Suprapubic skin (tissue), 4 donors: Measurements from ENCODE around the gene TUBB2A. TPM values are rescaled to one million over a fixed set of nuclear protein-coding genes. Genes with fewer than 3 reads are reported as not detected.

ENCODE experiments used
- DNase-seq, 2 donors: peaks; one replicate each; pipeline ENCODE4 v3.0.0-alpha.2; 2019; ENCODE audit warnings: low spot score in 2 of 2
- H3K27ac ChIP-seq: fragments of 200-600 bp; sonication (generic); one replicate; pipeline ENCODE4 v1.5.1; 2019
- H3K27me3 ChIP-seq: fragments of 200-600 bp; sonication (generic); one replicate; pipeline ENCODE4 v1.5.1; 2019
- H3K36me3 ChIP-seq: fragments of 200-600 bp; sonication (generic); one replicate; pipeline ENCODE4 v1.5.1; 2019
- H3K4me1 ChIP-seq: fragments of 200-600 bp; sonication (generic); one replicate; pipeline ENCODE4 v1.5.1; 2019
- H3K4me3 ChIP-seq: fragments of 200-600 bp; sonication (generic); one replicate; pipeline ENCODE4 v1.5.1; 2019; ENCODE audit warnings: mild to moderate bottlenecking
- H3K9me3 ChIP-seq: fragments of 200-600 bp; sonication (generic); one replicate; pipeline ENCODE4 v1.5.1; 2019
- EP300 ChIP-seq: sonication (generic); formaldehyde crosslinking; IDR thresholded peaks from one replicate; pipeline ENCODE4 v1.6.1; 2017; ENCODE audit warnings: antibody characterized with exemption
- POLR2A ChIP-seq, 2 donors: fragments of 450-650 bp; IDR thresholded peaks; one replicate each; pipeline ENCODE4 v1.6.1; 2017; ENCODE audit warnings: antibody characterized with exemption in 2 of 2, mild to moderate bottlenecking in 2 of 2, moderate library complexity in 2 of 2
- POLR2AphosphoS5 ChIP-seq, 3 donors: sonication (generic); formaldehyde crosslinking; IDR thresholded peaks; one replicate each; pipeline ENCODE4 v1.6.1; 2017; ENCODE audit warnings: antibody characterized with exemption in 3 of 3
- WGBS: methylation state at CpG from one replicate; pipeline ENCODE4 v1.1.5; 2018; 5-methylcytosine and 5-hydroxymethylcytosine counted together
- total RNA-seq, 4 donors: library from RNA; depleted of rRNA; stranded (reverse); fragments of >200 nt; gene quantifications; one replicate each; pipeline ENCODE4 v1.1.0, GENCODE V29; 2016
- TF ChIP-seq, protein P1 (sequence below), 2 donors: fragments of 200-600 bp in 1 of 2; fragments of 450-650 bp in 1 of 2; sonication (generic) in 1 of 2; IDR thresholded peaks; one replicate each; pipeline ENCODE4 v1.5.1; 2016 to 2019; ENCODE audit warnings: antibody characterized with exemption in 2 of 2, mild to moderate bottlenecking in 1 of 2, moderate library complexity in 1 of 2

The TUBB2A gene
- total RNA-seq, 4 donors from 2014 or later, result 121 to 338 (median 242) TPM

DNA sequence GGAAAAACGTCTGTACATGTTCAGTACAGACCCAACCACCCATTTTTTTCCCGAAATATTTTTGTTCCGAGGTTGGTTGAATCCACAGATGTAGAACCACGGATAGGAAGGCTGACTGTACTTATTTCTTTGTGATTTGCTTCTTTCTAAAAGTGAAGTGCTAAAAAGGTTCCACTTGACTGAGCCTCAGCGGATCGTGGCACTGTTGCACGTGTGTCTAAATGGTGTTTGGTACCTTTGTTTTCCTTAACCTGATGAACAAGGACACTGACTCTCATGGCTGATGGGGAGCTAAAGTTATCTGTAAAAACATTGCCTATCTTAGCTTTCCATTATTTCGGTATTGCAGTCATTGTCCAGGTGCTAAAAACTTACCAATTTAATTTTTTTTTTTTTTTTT lies 32.7 kb downstream of the TUBB2A start:
- DNase-seq, result no peak
- H3K27ac ChIP-seq, result no peak overlapping the region
- H3K9me3 ChIP-seq, result no peaks in the 10 kb centered on the region
- 78% methylated on average over 8 of the region's 8 CpGs for WGBS
- TF ChIP-seq POLR2AphosphoS5 (IDR thresholded peaks at IDR 0.05) (no peak), POLR2A (IDR thresholded peaks at IDR 0.05) (no peak)
- peaks cover 3% of the 10 kb centered on the region for H3K4me1 ChIP-seq
- H3K27me3 ChIP-seq, result no peaks in the 10 kb centered on the region
- peaks cover 18% of the 10 kb centered on the region for H3K36me3 ChIP-seq
- no peak overlapping the region for H3K4me3 ChIP-seq

DNA sequence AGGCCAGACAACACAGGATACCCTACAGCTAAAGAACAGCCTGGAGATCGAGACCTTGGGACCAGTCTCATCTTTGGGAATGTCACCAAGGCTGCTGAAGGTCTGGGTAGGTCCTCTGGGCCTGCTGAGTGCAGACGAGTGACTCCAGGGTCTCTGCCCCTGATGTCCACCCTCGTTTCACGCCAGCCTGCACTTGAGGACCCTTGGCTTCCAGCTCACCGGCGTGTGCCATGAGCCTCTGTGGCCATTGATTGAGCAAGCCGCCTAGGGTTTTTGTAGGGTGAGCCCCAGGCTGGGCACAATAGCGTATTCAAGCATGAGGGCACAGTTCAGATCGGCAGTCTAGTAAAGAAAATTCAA lies 34.5 kb downstream of the TUBB2A start:
- no peaks in the 10 kb centered on the region for H3K27me3 ChIP-seq
- TF ChIP-seq EP300, result no peak
- TF ChIP-seq POLR2A (IDR thresholded peaks at IDR 0.05), result no peak
- no peak for TF ChIP-seq POLR2AphosphoS5 (IDR thresholded peaks at IDR 0.05)
- TF ChIP-seq, protein P1, sequence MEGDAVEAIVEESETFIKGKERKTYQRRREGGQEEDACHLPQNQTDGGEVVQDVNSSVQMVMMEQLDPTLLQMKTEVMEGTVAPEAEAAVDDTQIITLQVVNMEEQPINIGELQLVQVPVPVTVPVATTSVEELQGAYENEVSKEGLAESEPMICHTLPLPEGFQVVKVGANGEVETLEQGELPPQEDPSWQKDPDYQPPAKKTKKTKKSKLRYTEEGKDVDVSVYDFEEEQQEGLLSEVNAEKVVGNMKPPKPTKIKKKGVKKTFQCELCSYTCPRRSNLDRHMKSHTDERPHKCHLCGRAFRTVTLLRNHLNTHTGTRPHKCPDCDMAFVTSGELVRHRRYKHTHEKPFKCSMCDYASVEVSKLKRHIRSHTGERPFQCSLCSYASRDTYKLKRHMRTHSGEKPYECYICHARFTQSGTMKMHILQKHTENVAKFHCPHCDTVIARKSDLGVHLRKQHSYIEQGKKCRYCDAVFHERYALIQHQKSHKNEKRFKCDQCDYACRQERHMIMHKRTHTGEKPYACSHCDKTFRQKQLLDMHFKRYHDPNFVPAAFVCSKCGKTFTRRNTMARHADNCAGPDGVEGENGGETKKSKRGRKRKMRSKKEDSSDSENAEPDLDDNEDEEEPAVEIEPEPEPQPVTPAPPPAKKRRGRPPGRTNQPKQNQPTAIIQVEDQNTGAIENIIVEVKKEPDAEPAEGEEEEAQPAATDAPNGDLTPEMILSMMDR (IDR thresholded peaks at IDR 0.05), result no peak
- no peak overlapping the region for H3K27ac ChIP-seq
- H3K4me1 ChIP-seq, result peaks cover 13% of the 10 kb centered on the region
- peaks cover 1% of the 10 kb centered on the region for H3K36me3 ChIP-seq
- no peaks in the 10 kb centered on the region for H3K9me3 ChIP-seq
- WGBS, result 89% methylated on average over 9 of the region's 9 CpGs
- H3K4me3 ChIP-seq, result no peak overlapping the region
- DNase-seq, result no peak

DNA sequence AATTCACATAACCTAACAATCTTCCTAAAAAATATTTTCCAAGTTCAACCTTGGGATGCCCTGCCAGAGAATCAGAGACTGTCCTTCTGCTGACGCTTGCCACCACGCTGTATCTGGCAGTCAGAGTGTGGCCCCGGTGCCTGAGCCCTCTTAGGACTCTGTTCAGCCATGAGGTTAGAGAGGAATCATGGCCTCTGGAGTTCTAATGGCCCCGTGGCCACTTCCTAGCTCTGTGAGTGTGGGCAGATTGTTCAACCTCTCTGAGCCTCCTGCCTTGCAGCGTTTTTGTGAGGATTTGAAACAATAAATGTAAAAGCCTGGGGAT lies 36.6 kb downstream of the TUBB2A start:
- Histone ChIP-seq H3K27ac (no peak overlapping the region), H3K4me3 (no peak overlapping the region), H3K4me1 (peaks cover 21% of the 10 kb centered on the region), H3K27me3 (no peaks in the 10 kb centered on the region), H3K36me3 (no peaks in the 10 kb centered on the region), H3K9me3 (no peaks in the 10 kb centered on the region)
- no peak for TF ChIP-seq POLR2A (IDR thresholded peaks at IDR 0.05)
- no peak for TF ChIP-seq EP300
- no peak for TF ChIP-seq POLR2AphosphoS5 (IDR thresholded peaks at IDR 0.05)
- TF ChIP-seq, protein P1 (IDR thresholded peaks at IDR 0.05), result no peak
- DNase-seq, result no peak
- 83% methylated on average over 5 of the region's 5 CpGs for WGBS

DNA sequence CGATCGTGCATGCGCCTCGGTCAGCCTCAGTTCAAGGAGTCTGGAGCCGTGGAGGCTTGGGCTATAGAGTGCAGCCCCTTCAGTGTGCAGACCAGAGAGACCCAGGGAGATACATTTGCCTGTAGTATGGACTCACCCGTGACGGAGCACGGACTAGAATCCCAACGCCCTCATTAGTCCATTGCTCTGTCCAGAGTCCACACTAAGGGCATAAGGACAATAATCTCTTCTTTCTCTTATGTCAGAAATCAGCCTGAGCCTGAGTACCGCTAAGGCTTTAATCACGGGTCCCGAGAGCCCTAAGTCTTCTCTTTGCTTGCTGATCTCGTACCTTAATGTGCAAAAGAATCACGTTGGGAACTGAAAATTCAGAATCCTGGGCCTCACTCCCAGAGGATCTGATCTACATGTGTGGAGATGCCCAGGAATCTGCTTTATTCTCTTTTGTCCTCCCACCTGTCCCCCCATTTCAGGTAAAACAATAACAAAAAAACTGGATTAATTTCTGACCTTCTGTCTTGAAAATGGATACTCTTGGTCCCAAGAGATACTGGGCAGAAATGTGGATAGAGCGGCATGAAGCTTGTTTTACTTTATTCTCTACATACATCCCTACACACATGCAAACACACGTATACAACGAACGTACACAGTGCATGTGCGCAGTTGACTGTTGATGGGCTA lies 38.2 kb downstream of the TUBB2A start:
- no peaks in the 10 kb centered on the region for H3K9me3 ChIP-seq
- peak overlapping the region; percentile 89 for H3K4me3 ChIP-seq
- no peak for DNase-seq
- WGBS, result 26% methylated on average over 17 of the region's 19 CpGs
- no peaks in the 10 kb centered on the region for H3K27me3 ChIP-seq
- TF ChIP-seq, protein P1 (IDR thresholded peaks at IDR 0.05), result no peak
- TF ChIP-seq POLR2AphosphoS5 (IDR thresholded peaks at IDR 0.05), result no peak
- no peak for TF ChIP-seq EP300
- TF ChIP-seq POLR2A (IDR thresholded peaks at IDR 0.05), result no peak
- H3K27ac ChIP-seq, result peak overlapping the region; percentile 95
- peaks cover 21% of the 10 kb centered on the region for H3K4me1 ChIP-seq
- peaks cover 5% of the 10 kb centered on the region for H3K36me3 ChIP-seq

DNA sequence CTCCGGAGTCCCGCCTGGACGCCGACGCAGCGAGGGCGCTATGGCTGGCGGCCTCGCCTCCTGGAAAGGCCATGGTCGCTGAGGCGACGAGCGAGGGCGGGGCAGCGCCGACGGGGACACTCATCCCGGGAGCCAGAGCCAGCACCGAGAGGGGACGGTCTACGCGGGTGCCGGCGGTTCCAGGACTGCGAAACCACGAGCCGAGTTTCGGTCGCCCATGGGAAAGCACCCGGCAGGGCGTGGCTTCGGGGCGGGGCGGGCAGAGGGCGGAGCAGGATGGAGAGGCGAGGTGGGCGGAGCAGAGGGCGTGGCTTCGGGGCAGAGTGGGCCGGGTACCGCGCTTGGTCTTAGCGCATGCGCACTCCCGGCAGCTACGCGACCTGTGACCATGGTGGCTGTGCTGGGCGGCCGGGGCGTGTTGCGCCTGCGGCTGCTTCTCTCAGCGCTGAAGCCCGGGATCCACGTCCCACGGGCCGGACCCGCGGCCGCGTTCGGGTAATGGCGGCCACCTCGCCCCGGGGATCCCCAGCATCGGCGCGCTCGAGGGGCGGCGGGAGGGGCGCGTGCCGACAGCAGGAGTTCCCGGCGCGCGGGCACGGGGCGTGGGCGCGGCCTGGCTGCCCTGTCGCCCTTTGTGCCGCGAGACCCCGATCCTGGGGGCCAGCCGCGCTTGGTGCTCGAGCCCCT lies 38.8 kb downstream of the TUBB2A start, which contains the start of gene BPHL:
Gene BPHL, plus strand, starts transcription at position 359 of the 687 bp plus-strand sequence. Its CDS starts 30 bp downstream, at position 389.
- Histone ChIP-seq H3K27me3 (no peaks in the 10 kb centered on the region), H3K27ac (peak within 1 kb of the TSS; percentile 95), H3K9me3 (no peaks in the 10 kb centered on the region), H3K36me3 (peaks cover 12% of the 10 kb centered on the region), H3K4me3 (peak within 1 kb of the TSS; percentile 89), H3K4me1 (peaks cover 21% of the 10 kb centered on the region)
- WGBS, result 0% methylated on average over 18 of the region's 89 CpGs
- peak; percentile 99 for DNase-seq
- peak in 2 of 3 donors; percentile 59 to 62 for TF ChIP-seq POLR2AphosphoS5 (IDR thresholded peaks at IDR 0.05)
- TF ChIP-seq POLR2A (IDR thresholded peaks at IDR 0.05), result peak in 1 of 2 donors; percentile 47
- TF ChIP-seq, protein P1 (IDR thresholded peaks at IDR 0.05), result no peak
